Aorta (tissue), 5 donors: ENCODE results near the gene EGF. TPM values are rescaled to one million over a fixed set of nuclear protein-coding genes. Genes with fewer than 3 reads are reported as not detected.

Source experiments
- ATAC-seq: fragments of 200-7000 bp; cut with Tn5 transposase; one replicate; pipeline ENCODE4 v1.9.1; 2022; ENCODE audit warnings: moderate library complexity; ENCODE audit not compliant: low FRiP score
- DNase-seq, 2 donors: peaks; one replicate each; pipeline ENCODE4 v3.0.0-alpha.2; 2020
- H3K27ac ChIP-seq, 2 donors: one replicate each; pipeline ENCODE4 v1.5.1; 2013; ENCODE audit warnings: low read length in 2 of 2, mild to moderate bottlenecking in 2 of 2, moderate library complexity in 2 of 2, control low read depth in 1 of 2, inconsistent platforms in 1 of 2, low read depth in 1 of 2
- H3K27me3 ChIP-seq, 2 donors: one replicate each; pipeline ENCODE4 v1.6.1; 2013; ENCODE audit warnings: control low read depth in 1 of 2, low read length in 1 of 2, mild to moderate bottlenecking in 1 of 2, moderate library complexity in 1 of 2; ENCODE audit not compliant: insufficient read depth in 2 of 2, control insufficient read depth in 1 of 2
- H3K36me3 ChIP-seq, 2 donors: one replicate each; pipeline ENCODE4 v1.6.1; 2013; ENCODE audit warnings: control low read depth in 1 of 2, low read length in 1 of 2, mild to moderate bottlenecking in 1 of 2; ENCODE audit not compliant: insufficient read depth in 2 of 2, control insufficient read depth in 1 of 2
- H3K4me1 ChIP-seq, 2 donors: one replicate each; pipeline ENCODE4 v1.6.1; 2013; ENCODE audit warnings: low read length in 2 of 2, control low read depth in 1 of 2, mild to moderate bottlenecking in 1 of 2, moderate library complexity in 1 of 2; ENCODE audit not compliant: insufficient read depth in 2 of 2, control insufficient read depth in 1 of 2
- H3K4me3 ChIP-seq, 2 donors: one replicate each; pipeline ENCODE4 v1.5.1; 2013; ENCODE audit warnings: low read length in 2 of 2, control low read depth in 1 of 2, mild to moderate bottlenecking in 1 of 2
- H3K9me3 ChIP-seq: one replicate; pipeline ENCODE4 v1.6.1; 2013; ENCODE audit warnings: mild to moderate bottlenecking, low read length; ENCODE audit not compliant: control insufficient read depth
- WGBS, 2 donors: extraction: QIAGEN DNeasy Blood & Tissue Kit; methylation state at CpG; one replicate each; pipeline ENCODE4 v1.1.7; 2013; 5-methylcytosine and 5-hydroxymethylcytosine counted together
- intact Hi-C, 2 donors: fragments of 100-400 bp; cut with DNase I; formaldehyde crosslinking; loops; one replicate each; pipeline versions ENCODE4 v1.14.2 to v1.15.0; 2022
- polyA plus RNA-seq, 2 donors: library from polyadenylated mRNA; stranded (reverse); fragments of 200-250 nt; gene quantifications; one replicate each; pipeline ENCODE4 v1.2.3, GENCODE V29; 2013
- total RNA-seq, 2 donors: library from RNA; stranded (reverse); fragmentation: NEBNext Ultra II Directional; extraction: Animal tissue kit (Norgen Biotek cat#: 25700); gene quantifications; one replicate each; pipeline ENCODE4 v1.2.1, GENCODE V29; 2021
- donor health status: healthy with polysubstance abuse.
- donor health status: Bipolar disorder and iron deficiency.
- donor health status: DM: no; HTN: no; CAD: no.
- donor health status: DM: no; HTN: no; CAD: no.
- donor health status: DM: yes; HTN: yes; CAD: no.

The EGF gene
- total and polyA plus RNA-seq, 4 donors = 0.29 to 3.4 (median 0.54) TPM; not detected in 1

- intact Hi-C loops = loop anchor here (5.0 kb wide), 1 partner anchor 556 kb away; no protein-coding TSS in a partner anchor
- DNase-seq (no peak), ATAC-seq (no peak)
- H3K27ac ChIP-seq = no peak overlapping the region
- H3K4me1 ChIP-seq = no peaks in the 10 kb centered on the region
- H3K9me3 ChIP-seq = no peaks in the 10 kb centered on the region
- no peaks in the 10 kb centered on the region for H3K27me3 ChIP-seq
- WGBS, 2 donors = 53 to 55% methylated on average over 2 of the region's 2 CpGs
- no peaks in the 10 kb centered on the region for H3K36me3 ChIP-seq
- H3K4me3 ChIP-seq = no peak overlapping the region
Observed at GRCh38 chr4:109977854-109978501, 65.3 kb downstream of the EGF start.

- no peaks in the 10 kb centered on the region for H3K4me1 ChIP-seq
- H3K4me3 ChIP-seq = no peak overlapping the region
- no peak for ATAC-seq
- no peaks in the 10 kb centered on the region for H3K36me3 ChIP-seq
- 46 to 50% methylated on average over 5 of the region's 5 CpGs for WGBS, 2 donors
- no peak overlapping the region for H3K27ac ChIP-seq
- no peak for DNase-seq
- H3K27me3 ChIP-seq = no peaks in the 10 kb centered on the region
- H3K9me3 ChIP-seq = no peaks in the 10 kb centered on the region
- intact Hi-C loops = loop anchor here (5.0 kb wide), 1 partner anchor 557 kb away; no protein-coding TSS in a partner anchor
Observed at GRCh38 chr4:109978704-109979454, 66.2 kb downstream of the EGF start.

- no peaks in the 10 kb centered on the region for H3K9me3 ChIP-seq
- no peak overlapping the region for H3K27ac ChIP-seq
- H3K4me1 ChIP-seq = no peaks in the 10 kb centered on the region
- ATAC-seq = no peak
- H3K4me3 ChIP-seq = no peak overlapping the region
- H3K36me3 ChIP-seq = no peaks in the 10 kb centered on the region
- no peak for DNase-seq
- no peaks in the 10 kb centered on the region for H3K27me3 ChIP-seq
- intact Hi-C loops = loop anchor here (5.0 kb wide), 1 partner anchor 558 kb away; no protein-coding TSS in a partner anchor
- 73 to 78% methylated on average over 5 of the region's 5 CpGs for WGBS, 2 donors
Observed at GRCh38 chr4:109979920-109980717, 67.4 kb downstream of the EGF start.

- Histone ChIP-seq H3K9me3 (no peaks in the 10 kb centered on the region), H3K4me3 (no peak overlapping the region), H3K36me3 (no peaks in the 10 kb centered on the region), H3K4me1 (no peaks in the 10 kb centered on the region), H3K27me3 (no peaks in the 10 kb centered on the region), H3K27ac (no peak overlapping the region)
- no peak for ATAC-seq
- WGBS, 2 donors = 91 to 92% methylated on average over 1 of the region's 1 CpG
- no peak for DNase-seq
- intact Hi-C loops = no loop called here
Observed at GRCh38 chr4:109981936-109982335, 69.3 kb downstream of the EGF start.

GRCh38 chr4:109982521-109982920 lies 69.8 kb downstream of the EGF start:
- intact Hi-C loops = no loop called here

GRCh38 chr4:109985993-109986974 lies 73.6 kb downstream of the EGF start:
- no peaks in the 10 kb centered on the region for H3K4me1 ChIP-seq
- H3K27ac ChIP-seq = no peak overlapping the region
- no peaks in the 10 kb centered on the region for H3K9me3 ChIP-seq
- ATAC-seq (no peak), DNase-seq (no peak)
- no peaks in the 10 kb centered on the region for H3K36me3 ChIP-seq
- H3K27me3 ChIP-seq = no peaks in the 10 kb centered on the region
- 86 to 89% methylated on average over 4 of the region's 4 CpGs for WGBS, 2 donors
- no peak overlapping the region for H3K4me3 ChIP-seq
- intact Hi-C loops = no loop called here

More at GRCh38 chr4:109982521-109982920, 69.8 kb downstream of the EGF start:
- Histone ChIP-seq H3K36me3 (no peaks in the 10 kb centered on the region), H3K4me3 (no peak overlapping the region), H3K4me1 (no peaks in the 10 kb centered on the region), H3K9me3 (no peaks in the 10 kb centered on the region), H3K27me3 (no peaks in the 10 kb centered on the region), H3K27ac (no peak overlapping the region)
- 80 to 86% methylated on average over 3 of the region's 3 CpGs for WGBS, 2 donors
- ATAC-seq (no peak), DNase-seq (no peak)

GRCh38 chr4:109989044-109989443 lies 76.4 kb downstream of the EGF start:
- H3K4me3 ChIP-seq = no peak overlapping the region
- WGBS, 2 donors = 72 to 75% methylated on average over 13 of the region's 13 CpGs
- ATAC-seq (no peak), DNase-seq (no peak)
- H3K9me3 ChIP-seq = no peaks in the 10 kb centered on the region
- H3K4me1 ChIP-seq = no peaks in the 10 kb centered on the region
- intact Hi-C loops = no loop called here
- H3K36me3 ChIP-seq = no peaks in the 10 kb centered on the region
- H3K27me3 ChIP-seq = no peaks in the 10 kb centered on the region
- H3K27ac ChIP-seq = no peak overlapping the region

- no peak overlapping the region for H3K27ac ChIP-seq
- DNase-seq = no peak
- WGBS, 2 donors = 78 to 84% methylated on average over 6 of the region's 6 CpGs
- H3K4me3 ChIP-seq = no peak overlapping the region
- H3K4me1 ChIP-seq = no peaks in the 10 kb centered on the region
- intact Hi-C loops = no loop called here
- no peak for ATAC-seq
- no peaks in the 10 kb centered on the region for H3K9me3 ChIP-seq
- H3K36me3 ChIP-seq = no peaks in the 10 kb centered on the region
- H3K27me3 ChIP-seq = no peaks in the 10 kb centered on the region
Observed at GRCh38 chr4:109989618-109990017, 76.9 kb downstream of the EGF start.
